A549 (cell line): Measurements from ENCODE around the gene ERH. TPM values are rescaled to one million over a fixed set of nuclear protein-coding genes. Genes with fewer than 3 reads are reported as not detected.

Experiments
- ATAC-seq, 2 experiments: fragments of 200-7000 bp in 1 of 2; fragments of >200 bp in 1 of 2; cut with Nextera tagmentation in 1 of 2; cut with Tn5 transposase in 1 of 2; 3 replicates each; pipeline versions ENCODE4 v1.8.0 to v1.9.1; 2018 to 2020; ENCODE audit warnings: mild to moderate bottlenecking in 1 of 2, moderate library complexity in 1 of 2
- CTCF ChIA-PET: fragments of 300-600 bp; sonication (Branson Sonifier 250); formaldehyde crosslinking; extraction: SDS; loops from one replicate; lab custom pipeline; 2021; ENCODE audit warnings: antibody characterized with exemption, inconsistent platforms; lab: Yijun Ruan, JAX
- POLR2A ChIA-PET: fragments of 350-600 bp; formaldehyde crosslinking; extraction: SDS; loops from one replicate; lab custom pipeline; 2021; ENCODE audit warnings: antibody characterized with exemption, inconsistent platforms; lab: Yijun Ruan, JAX
- DNase-seq, 2 experiments: peaks; one replicate each; pipeline versions ENCODE4 v3.0.0 to v3.0.0-alpha.2; 2011 to 2016; ENCODE audit warnings: low read depth in 1 of 2, low spot score in 1 of 2
- FAIRE-seq: peaks from 2 replicates; lab custom pipeline; 2011; peaks lifted over from hg19 to GRCh38; lab: Jason Lieb, UNC
- H3K27ac ChIP-seq, 2 experiments: fragments of >200 bp; sonication (Bioruptor Twin); formaldehyde crosslinking; 3 replicates each; pipeline ENCODE4 v1.5.1; 2016 to 2017
- H3K4me1 ChIP-seq: fragments of >200 bp; sonication (Bioruptor Twin); formaldehyde crosslinking; 3 replicates; pipeline ENCODE4 v1.6.1; 2016
- H3K4me2 ChIP-seq: fragments of >200 bp; sonication (Bioruptor Twin); formaldehyde crosslinking; 3 replicates; pipeline ENCODE4 v1.6.1; 2016
- H3K4me3 ChIP-seq: fragments of >200 bp; sonication (Bioruptor Twin); formaldehyde crosslinking; 3 replicates; pipeline ENCODE4 v1.5.1; 2016
- H3K9me3 ChIP-seq: fragments of >200 bp; sonication (Bioruptor Twin); formaldehyde crosslinking; 3 replicates; pipeline ENCODE4 v1.6.1; 2016
- BHLHE40 ChIP-seq: IDR thresholded peaks from 2 replicates; pipeline ENCODE4 v1.6.1; 2012; ENCODE audit warnings: low read depth, low read length, inconsistent platforms
- CEBPB ChIP-seq, 2 experiments: fragments of >200 bp in 1 of 2; sonication (Bioruptor Twin) in 1 of 2; formaldehyde crosslinking in 1 of 2; IDR thresholded peaks; 2 replicates each; pipeline ENCODE4 v1.6.1; 2012 to 2016
- CHD2 ChIP-seq: fragments of 150-350 bp; IDR thresholded peaks from 2 replicates; pipeline ENCODE4 v1.6.1; 2014; ENCODE audit warnings: low read length; ENCODE audit not compliant: partially characterized antibody
- CTCF ChIP-seq: fragments of >200 bp; sonication (Bioruptor Twin); formaldehyde crosslinking; IDR thresholded peaks from 3 replicates; pipeline ENCODE4 v1.5.1; 2016
- EHF ChIP-seq: fragments of 250-450 bp; sonication (Bioruptor Pico); IDR thresholded peaks from 2 replicates; pipeline ENCODE4 v1.5.0; 2020; ENCODE audit warnings: mild to moderate bottlenecking
- EP300 ChIP-seq, 2 experiments: fragments of >200 bp; sonication (Bioruptor Twin); formaldehyde crosslinking; IDR thresholded peaks; 2 replicates in 1 of 2; 3 replicates in 1 of 2; pipeline ENCODE4 v1.6.1; 2016 to 2017
- FOSL2 ChIP-seq, 2 experiments: fragments of 450-650 bp in 1 of 2; fragments of >200 bp in 1 of 2; sonication (Bioruptor Twin) in 1 of 2; formaldehyde crosslinking; IDR thresholded peaks; 2 replicates each; pipeline versions ENCODE4 v1.5.0 to v1.6.1; 2016 to 2020; ENCODE audit warnings: mild to moderate bottlenecking in 1 of 2, moderate library complexity in 1 of 2
- GATA3 ChIP-seq: IDR thresholded peaks from 2 replicates; pipeline ENCODE4 v1.6.1; 2012; ENCODE audit warnings: borderline replicate concordance
- HDAC2 ChIP-seq: fragments of 200-600 bp; sonication (generic); IDR thresholded peaks from 2 replicates; pipeline ENCODE4 v1.6.1; 2016
- HES2 ChIP-seq: fragments of >200 bp; sonication (Bioruptor Twin); formaldehyde crosslinking; IDR thresholded peaks from 2 replicates; pipeline ENCODE4 v1.6.1; 2016
- HOXA7 ChIP-seq: fragments of 250-450 bp; sonication (Bioruptor Pico); IDR thresholded peaks from 2 replicates; pipeline ENCODE4 v1.5.0; 2020; ENCODE audit warnings: mild to moderate bottlenecking, moderate library complexity
- HOXB5 ChIP-seq: fragments of 250-450 bp; sonication (Bioruptor Pico); IDR thresholded peaks from 2 replicates; pipeline ENCODE4 v1.5.0; 2020; ENCODE audit warnings: mild to moderate bottlenecking, moderate library complexity
- KDM5A ChIP-seq: fragments of 200-600 bp; sonication (generic); IDR thresholded peaks from 2 replicates; pipeline ENCODE4 v1.6.1; 2016; ENCODE audit warnings: antibody characterized with exemption, mild to moderate bottlenecking
- MAX ChIP-seq: IDR thresholded peaks from 2 replicates; pipeline ENCODE4 v1.6.1; 2012
- PHF8 ChIP-seq: fragments of 200-600 bp; sonication (generic); IDR thresholded peaks from 2 replicates; pipeline ENCODE4 v1.6.1; 2016; ENCODE audit warnings: low read depth, mild to moderate bottlenecking, antibody characterized with exemption, moderate library complexity, borderline replicate concordance
- POLR2A ChIP-seq: IDR thresholded peaks from 2 replicates; pipeline ENCODE4 v1.6.1; 2012; ENCODE audit warnings: mild to moderate bottlenecking, low read length
- POLR2AphosphoS2 ChIP-seq: conservative IDR thresholded peaks from 2 replicates; pipeline ENCODE4 v1.6.1; 2012; ENCODE audit warnings: low read length, improper control_type of control experiment, inconsistent platforms
- RAD21 ChIP-seq, 2 experiments: fragments of >200 bp in 1 of 2; sonication (Bioruptor Twin) in 1 of 2; formaldehyde crosslinking in 1 of 2; IDR thresholded peaks in 1 of 2; conservative IDR thresholded peaks in 1 of 2; 2 replicates in 1 of 2; 3 replicates in 1 of 2; pipeline ENCODE4 v1.6.1; 2012 to 2018; ENCODE audit warnings: inconsistent platforms in 1 of 2
- REST ChIP-seq: fragments of 200-600 bp; sonication (generic); IDR thresholded peaks from 2 replicates; pipeline ENCODE4 v1.6.1; 2016; ENCODE audit warnings: antibody characterized with exemption, mild to moderate bottlenecking, moderate library complexity
- RFX5 ChIP-seq: fragments of 450-650 bp; IDR thresholded peaks from 2 replicates; pipeline ENCODE4 v1.7.1; 2014; ENCODE audit warnings: antibody characterized with exemption, mild to moderate bottlenecking, moderate library complexity
- SREBF2 ChIP-seq: fragments of 450-650 bp; IDR thresholded peaks from 2 replicates; pipeline ENCODE4 v1.6.1; 2014; ENCODE audit warnings: mild to moderate bottlenecking, moderate library complexity
- TFCP2L1 ChIP-seq: fragments of 250-450 bp; sonication (Bioruptor Pico); IDR thresholded peaks from 2 replicates; pipeline ENCODE4 v1.5.0; 2021; ENCODE audit warnings: mild to moderate bottlenecking
- TP53 ChIP-seq: fragments of 250-450 bp; sonication (Bioruptor Pico); IDR thresholded peaks from 2 replicates; pipeline ENCODE4 v1.5.0; 2021; ENCODE audit warnings: mild to moderate bottlenecking, moderate library complexity
- USF2 ChIP-seq: fragments of 450-650 bp; IDR thresholded peaks from 2 replicates; pipeline ENCODE4 v1.6.1; 2014; ENCODE audit warnings: antibody characterized with exemption
- ZFP36 ChIP-seq: fragments of 450-650 bp; IDR thresholded peaks from 2 replicates; pipeline ENCODE4 v1.6.1; 2014; ENCODE audit warnings: borderline replicate concordance; ENCODE audit not compliant: partially characterized antibody
- ZNF302 ChIP-seq: fragments of 250-450 bp; sonication (Bioruptor Pico); IDR thresholded peaks from 2 replicates; pipeline ENCODE4 v1.9.0; 2021; ENCODE audit warnings: inconsistent platforms, mild to moderate bottlenecking, moderate library complexity
- WGBS: methylation state at CpG from one replicate; pipeline ENCODE4 v1.1.6; 2017; ENCODE audit errors: missing lambda C conversion rate; 5-methylcytosine and 5-hydroxymethylcytosine counted together
- polyA plus RNA-seq, 4 experiments: library from polyadenylated mRNA; depleted of rRNA in 3 of 4; stranded (reverse); fragments of >200 nt; fragmentation: RNase III in 1 of 4; extraction: RNeasy Plus Mini Kit Qiagen cat#74134 plus additional on column Dnase treatment in 1 of 4; gene quantifications; 2 replicates in 3 of 4; 3 replicates in 1 of 4; pipeline ENCODE4 v1.2.3, GENCODE V29; 2011 to 2017

The ERH gene
- polyA plus RNA-seq, 2 of the 4 experiments (the other 2 are of a cell fraction): 377 to 562 TPM

- TF ChIP-seq CTCF: no peak
- no peak for TF ChIP-seq USF2
- TF ChIP-seq, all 56 proteins: peak for 0
Observed at GRCh38 chr14:69360438-69361108, 37.5 kb downstream of the ERH start (continued).

GRCh38 chr14:69358966-69359365 lies 39.1 kb downstream of the ERH start:
- ATAC-seq: no peak
- no peaks in the 10 kb centered on the region for H3K9me3 ChIP-seq
- ChIA-PET POLR2A (no interaction called here), CTCF (interaction anchor here (0.8 to 4.8 kb wide), 4 partner anchors 12 to 116 kb away, joined by 3 to 35 read pairs (median 3); no protein-coding TSS in a partner anchor)
- H3K4me2 ChIP-seq: no peak overlapping the region
- H3K27ac ChIP-seq: no peak overlapping the region
- WGBS: 75% methylated on average over 3 of the region's 3 CpGs
- no peak overlapping the region for H3K4me3 ChIP-seq
- TF ChIP-seq BHLHE40 (no peak), GATA3 (no peak), RAD21 (conservative IDR thresholded peaks at IDR 0.05 in 1 of 2, IDR thresholded peaks at IDR 0.05 in 1 of 2) (no peak), TFCP2L1 (CRISPR knock-in tag) (no peak), ZNF302 (CRISPR knock-in tag) (no peak), EP300 (IDR thresholded peaks at IDR 0.05) (no peak), RFX5 (no peak), SREBF2 (no peak), POLR2AphosphoS2 (no peak)
- TF ChIP-seq, all 56 proteins: peak for 0
- no peak for FAIRE-seq
- peaks cover 7% of the 10 kb centered on the region; the same call in 1 of the 3 replicates for H3K4me1 ChIP-seq
- DNase-seq: no peak

- DNase-seq (no peak), ATAC-seq (no peak), FAIRE-seq (no peak)
- no peak overlapping the region for H3K27ac ChIP-seq
- peaks cover 7% of the 10 kb centered on the region; the same call in 1 of the 3 replicates for H3K4me1 ChIP-seq
- no peaks in the 10 kb centered on the region for H3K9me3 ChIP-seq
- H3K4me3 ChIP-seq: no peak overlapping the region
- POLR2A ChIA-PET: no interaction called here
- WGBS: 69% methylated on average over 10 of the region's 12 CpGs
- no peak overlapping the region for H3K4me2 ChIP-seq
- CTCF ChIA-PET: interaction anchor here (0.8 to 4.8 kb wide), 5 partner anchors 11 to 116 kb away, joined by 3 to 35 read pairs (median 3); no protein-coding TSS in a partner anchor
- TF ChIP-seq CHD2: no peak
- TF ChIP-seq EHF (CRISPR knock-in tag): no peak
- no peak for TF ChIP-seq HES2
- no peak for TF ChIP-seq TP53 (CRISPR knock-in tag)
- TF ChIP-seq KDM5A: no peak
- no peak for TF ChIP-seq CEBPB (IDR thresholded peaks at IDR 0.05)
- no peak for TF ChIP-seq HDAC2
- no peak for TF ChIP-seq MAX
- no peak for TF ChIP-seq TFCP2L1 (CRISPR knock-in tag)
- no peak for TF ChIP-seq HOXA7 (CRISPR knock-in tag)
- TF ChIP-seq ZFP36: no peak
- no peak for TF ChIP-seq PHF8
- no peak for TF ChIP-seq POLR2A
- no peak for TF ChIP-seq HOXB5 (CRISPR knock-in tag)
- no peak for TF ChIP-seq FOSL2 (IDR thresholded peaks at IDR 0.05)
- TF ChIP-seq FOSL2 (CRISPR knock-in tag; IDR thresholded peaks at IDR 0.05): no peak
- TF ChIP-seq REST: no peak
Observed at GRCh38 chr14:69358233-69358963, 39.7 kb downstream of the ERH start.
